Neuronal stem cell (in vitro differentiated cells): ENCODE data around the gene MRRF.

Source experiments
- DNase-seq: peaks from one replicate; pipeline ENCODE4 v3.0.0-alpha.2; 2013; ENCODE audit warnings: low spot score
- H2AFZ ChIP-seq: one replicate; pipeline ENCODE4 v1.6.1; 2013; ENCODE audit warnings: mild to moderate bottlenecking, low read length, inconsistent platforms
- H2AK5ac ChIP-seq: 2 replicates; pipeline ENCODE4 v1.6.1; 2013; ENCODE audit warnings: low read depth, mild to moderate bottlenecking, inconsistent platforms, low read length, moderate library complexity, mixed read lengths
- H2BK120ac ChIP-seq: 2 replicates; pipeline ENCODE4 v1.6.1; 2013; ENCODE audit warnings: low read depth, mild to moderate bottlenecking, inconsistent platforms, low read length, moderate library complexity, mixed read lengths
- H2BK12ac ChIP-seq: one replicate; pipeline ENCODE4 v1.6.1; 2013; ENCODE audit warnings: low read length, inconsistent platforms
- H2BK15ac ChIP-seq: 2 replicates; pipeline ENCODE4 v1.6.1; 2013; ENCODE audit warnings: mild to moderate bottlenecking, low read length, inconsistent platforms, mixed read lengths
- H2BK5ac ChIP-seq: one replicate; pipeline ENCODE4 v1.6.1; 2013; ENCODE audit warnings: inconsistent platforms, mild to moderate bottlenecking, low read length, moderate library complexity
- H3K14ac ChIP-seq: one replicate; pipeline ENCODE4 v1.6.1; 2013; ENCODE audit warnings: low read length, inconsistent platforms
- H3K18ac ChIP-seq: 2 replicates; pipeline ENCODE4 v1.6.1; 2013; ENCODE audit warnings: low read length, inconsistent platforms
- H3K23ac ChIP-seq: 2 replicates; pipeline ENCODE4 v1.6.1; 2013; ENCODE audit warnings: low read depth, mild to moderate bottlenecking, mixed read lengths, low read length, inconsistent platforms; ENCODE audit not compliant: poor library complexity
- H3K27ac ChIP-seq: replicated peaks from 3 replicates; pipeline ENCODE4 v1.5.1; 2013; ENCODE audit warnings: low read length, inconsistent platforms
- H3K27me3 ChIP-seq, 3 experiments: 2 replicates each; pipeline ENCODE4 v1.6.1; 2013; ENCODE audit warnings: low read length in 3 of 3, mild to moderate bottlenecking in 2 of 3, inconsistent platforms in 1 of 3, low read depth in 1 of 3, mixed read lengths in 1 of 3, moderate library complexity in 1 of 3; ENCODE audit not compliant: control insufficient read depth in 3 of 3, insufficient read depth in 3 of 3
- H3K36me3 ChIP-seq, 2 donors: replicated peaks in 1 of 2; 2 replicates each; pipeline ENCODE4 v1.6.1; 2013; ENCODE audit warnings: low read length in 2 of 2; ENCODE audit not compliant: control insufficient read depth in 2 of 2, insufficient read depth in 2 of 2
- H3K4ac ChIP-seq: 2 replicates; pipeline ENCODE4 v1.6.1; 2013; ENCODE audit warnings: inconsistent platforms, mild to moderate bottlenecking, low read length, moderate library complexity
- H3K4me1 ChIP-seq, 2 donors: 1 replicate in 1 of 2; 2 replicates in 1 of 2; pipeline ENCODE4 v1.6.1; 2013; ENCODE audit warnings: low read length in 2 of 2, low read depth in 1 of 2; ENCODE audit not compliant: control insufficient read depth in 2 of 2, insufficient read depth in 1 of 2
- H3K4me2 ChIP-seq: one replicate; pipeline ENCODE4 v1.6.1; 2013; ENCODE audit warnings: mild to moderate bottlenecking, low read length, inconsistent platforms; ENCODE audit not compliant: insufficient read depth, poor library complexity, severe bottlenecking
- H3K4me3 ChIP-seq, 2 donors: 2 replicates each; pipeline ENCODE4 v1.5.1; 2013; ENCODE audit warnings: low read length in 2 of 2, mild to moderate bottlenecking in 2 of 2, inconsistent platforms in 1 of 2, moderate library complexity in 1 of 2
- H3K79me1 ChIP-seq: one replicate; pipeline ENCODE4 v1.6.1; 2013; ENCODE audit warnings: low read depth, mild to moderate bottlenecking, inconsistent platforms, low read length, moderate library complexity
- H3K9ac ChIP-seq: one replicate; pipeline ENCODE4 v1.6.1; 2013; ENCODE audit warnings: mild to moderate bottlenecking, low read depth, low read length, inconsistent platforms; ENCODE audit not compliant: poor library complexity
- H3K9me3 ChIP-seq, 2 donors: replicated peaks in 1 of 2; 2 replicates each; pipeline versions ENCODE3 to v1.6.1; 2013; ENCODE audit warnings: low read length in 2 of 2, mild to moderate bottlenecking in 2 of 2, inconsistent platforms in 1 of 2, low read depth in 1 of 2, mixed read lengths in 1 of 2, moderate library complexity in 1 of 2; ENCODE audit not compliant: control insufficient read depth in 2 of 2, insufficient read depth in 1 of 2
- H4K8ac ChIP-seq: one replicate; pipeline ENCODE4 v1.6.1; 2013; ENCODE audit warnings: low read depth, mild to moderate bottlenecking, inconsistent platforms, low read length, moderate library complexity
- H4K91ac ChIP-seq: one replicate; pipeline ENCODE4 v1.6.1; 2013; ENCODE audit warnings: low read length, low read depth, mild to moderate bottlenecking, inconsistent platforms; ENCODE audit not compliant: poor library complexity
- WGBS, 2 donors: extraction: QIAGEN DNeasy Blood & Tissue Kit; methylation state at CpG; one replicate each; pipeline ENCODE4 v1.1.7; 2013; ENCODE audit warnings: missing lambda C conversion rate in 2 of 2, mixed read lengths in 1 of 2; ENCODE audit not compliant: insufficient read length in 2 of 2, insufficient replicate concordance in 1 of 2; ENCODE audit errors: extremely low coverage in 2 of 2; 5-methylcytosine and 5-hydroxymethylcytosine counted together

The MRRF gene

DNA sequence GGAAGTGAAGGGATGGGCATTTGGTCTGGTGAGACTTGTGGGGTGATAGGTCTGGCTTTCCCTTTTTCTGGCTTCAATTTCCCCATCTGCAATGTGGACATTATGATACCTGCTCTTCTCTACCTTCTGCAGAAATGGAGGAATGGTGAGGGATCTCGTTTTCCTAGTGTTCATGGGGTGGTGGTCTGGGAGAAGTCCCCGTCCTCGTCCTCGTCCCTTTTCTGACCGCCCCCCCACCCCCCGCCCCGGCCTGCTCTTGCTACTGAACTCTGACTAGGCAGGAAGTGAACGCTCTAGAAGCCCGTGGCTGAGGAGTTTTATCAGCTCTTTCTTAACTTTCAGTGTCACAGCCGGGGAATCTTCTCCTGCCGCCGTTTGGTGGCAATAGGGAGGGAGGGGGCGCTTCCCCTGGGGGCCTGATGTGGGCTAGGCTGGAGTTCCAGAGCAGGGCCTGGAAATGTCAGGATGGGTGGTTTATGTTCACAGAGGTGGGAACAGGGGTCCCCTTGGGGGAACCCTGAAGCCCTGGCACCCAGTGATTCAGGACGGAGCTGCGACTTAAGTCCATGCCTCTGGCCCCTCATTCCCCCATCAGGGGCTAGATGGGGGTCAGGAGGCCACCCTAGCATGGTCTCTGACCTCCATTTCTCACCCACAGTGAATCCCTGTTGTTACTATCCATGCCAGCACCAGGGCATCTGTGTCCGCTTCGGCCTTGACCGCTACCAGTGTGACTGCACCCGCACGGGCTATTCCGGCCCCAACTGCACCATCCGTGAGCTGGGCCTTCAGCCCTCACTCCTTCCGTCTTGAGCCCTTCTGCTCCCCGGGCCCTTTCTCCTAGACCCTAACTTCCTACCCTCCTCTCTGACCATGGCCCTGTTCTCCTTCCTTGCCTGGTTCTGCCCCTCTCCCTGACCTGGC, 112.8 kb downstream of the MRRF start:
- H2BK120ac ChIP-seq = no peak overlapping the region
- H3K4me3 ChIP-seq = no peak overlapping the region
- H2AK5ac ChIP-seq = peak overlapping the region; percentile 64
- no peak overlapping the region for H2BK12ac ChIP-seq
- no peak overlapping the region for H3K27ac ChIP-seq
- peaks cover 21 to 25% of the 10 kb centered on the region in 2 donors for H3K4me1 ChIP-seq
- peaks cover 3 to 8% of the 10 kb centered on the region in 2 donors for H3K9me3 ChIP-seq
- no peaks in the 10 kb centered on the region for H3K36me3 ChIP-seq
- H4K8ac ChIP-seq = no peak overlapping the region
- peaks cover 0 to 24% (median 3%) of the 10 kb centered on the region in 3 experiments for H3K27me3 ChIP-seq
- no peak overlapping the region for H3K4me2 ChIP-seq
- no peak for DNase-seq
- H3K23ac ChIP-seq = peak overlapping the region; percentile 27
- no peak overlapping the region for H2AFZ ChIP-seq
- peak overlapping the region; percentile 38 for H3K18ac ChIP-seq
- H3K9ac ChIP-seq = no peak overlapping the region
- H3K79me1 ChIP-seq = no peaks in the 10 kb centered on the region
- H4K91ac ChIP-seq = no peak overlapping the region
- H3K14ac ChIP-seq = no peak overlapping the region
- H2BK5ac ChIP-seq = peak overlapping the region; percentile 4
- peak overlapping the region; percentile 47 for H2BK15ac ChIP-seq
- H3K4ac ChIP-seq = no peak overlapping the region
- no CpG with 5 or more reads among the region's 24 CpGs for WGBS, 2 donors

DNA sequence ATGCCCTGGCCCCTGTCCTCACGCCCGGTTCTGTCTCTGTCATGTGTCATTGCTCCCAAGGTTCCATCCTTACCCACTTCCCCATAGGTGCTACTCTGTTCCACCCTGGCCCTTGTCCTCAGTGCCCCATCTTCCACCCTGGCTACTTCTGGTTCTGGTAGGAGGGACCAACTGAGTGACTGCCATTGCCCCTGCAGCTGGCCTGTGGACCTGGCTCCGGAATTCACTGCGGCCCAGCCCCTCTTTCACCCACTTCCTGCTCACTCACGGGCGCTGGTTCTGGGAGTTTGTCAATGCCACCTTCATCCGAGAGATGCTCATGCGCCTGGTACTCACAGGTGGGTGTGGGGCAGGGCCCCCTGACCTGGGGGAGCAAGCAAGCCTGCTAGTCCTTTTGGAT, 113.6 kb downstream of the MRRF start:
- Histone ChIP-seq H2BK5ac (peak overlapping the region; percentile 4), H3K4me1 (peaks cover 21 to 25% of the 10 kb centered on the region in 2 donors), H3K18ac (no peak overlapping the region), H3K9me3 (peaks cover 3 to 8% of the 10 kb centered on the region in 2 donors), H3K36me3 (no peaks in the 10 kb centered on the region), H2BK12ac (no peak overlapping the region), H4K91ac (no peak overlapping the region), H2BK120ac (no peak overlapping the region), H3K4ac (no peak overlapping the region), H3K4me3 (no peak overlapping the region), H2AFZ (no peak overlapping the region), H3K9ac (no peak overlapping the region), H3K79me1 (no peaks in the 10 kb centered on the region), H3K27ac (no peak overlapping the region), H3K27me3 (peaks cover 0 to 17% (median 0%) of the 10 kb centered on the region in 3 experiments), H2BK15ac (peak overlapping the region; percentile 47), H4K8ac (no peak overlapping the region), H3K4me2 (no peak overlapping the region), H3K23ac (no peak overlapping the region), H3K14ac (no peak overlapping the region), H2AK5ac (peak overlapping the region; percentile 64)
- WGBS, 2 donors = no CpG with 5 or more reads among the region's 8 CpGs
- DNase-seq = no peak

DNA sequence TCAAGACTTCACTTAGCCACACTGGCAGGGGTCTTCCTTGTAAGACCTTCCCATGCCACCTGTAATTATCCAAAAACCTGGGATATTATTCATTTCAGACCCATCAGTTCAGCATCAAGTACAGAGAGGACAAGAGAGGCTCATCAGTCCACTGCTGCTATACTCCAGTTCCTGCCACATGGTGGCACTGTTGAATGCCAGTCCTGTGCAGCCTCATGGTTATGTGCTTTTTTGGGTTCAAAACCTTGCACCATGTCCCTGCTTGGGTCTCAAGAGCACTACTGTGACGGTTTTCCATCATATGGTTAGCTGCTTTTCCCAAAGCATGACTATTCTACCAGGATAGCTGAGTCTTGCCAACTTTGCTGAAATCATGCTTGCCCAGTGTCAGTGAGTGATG, 114.7 kb downstream of the MRRF start:
- Histone ChIP-seq H2AK5ac (no peak overlapping the region), H3K79me1 (no peaks in the 10 kb centered on the region), H3K27me3 (peaks cover 0 to 6% (median 0%) of the 10 kb centered on the region in 3 experiments), H3K14ac (no peak overlapping the region), H3K9ac (no peak overlapping the region), H2BK15ac (no peak overlapping the region), H2AFZ (no peak overlapping the region), H4K91ac (no peak overlapping the region), H3K4me1 (peaks cover 21 to 25% of the 10 kb centered on the region in 2 donors), H3K23ac (no peak overlapping the region), H3K27ac (no peak overlapping the region), H2BK120ac (no peak overlapping the region), H3K36me3 (no peaks in the 10 kb centered on the region), H2BK12ac (no peak overlapping the region), H3K4me3 (no peak overlapping the region), H4K8ac (no peak overlapping the region), H3K4ac (no peak overlapping the region), H3K4me2 (no peak overlapping the region), H2BK5ac (no peak overlapping the region), H3K9me3 (peaks cover 3 to 8% of the 10 kb centered on the region in 2 donors), H3K18ac (no peak overlapping the region)
- no peak for DNase-seq
- WGBS, 2 donors = no CpG with 5 or more reads among the region's 1 CpG

DNA sequence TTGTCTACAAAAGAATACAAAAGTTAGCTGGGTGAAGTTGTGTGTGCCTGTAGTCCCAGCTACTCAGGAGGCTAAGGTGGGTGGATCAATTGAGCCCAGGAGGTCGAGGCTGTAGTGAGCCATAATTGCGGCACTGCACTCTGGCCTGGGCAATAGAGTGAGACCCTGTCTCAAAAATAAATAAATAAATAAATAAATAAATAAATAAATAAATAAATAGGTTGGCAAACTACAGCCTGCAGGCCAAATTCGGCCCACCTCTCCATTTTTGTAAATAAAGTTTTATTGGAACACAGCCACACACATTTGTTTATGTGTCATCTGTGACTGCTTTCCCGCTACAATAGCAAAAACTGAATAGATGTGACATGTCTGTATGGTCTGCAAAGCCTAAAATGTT, 115.6 kb downstream of the MRRF start:
- H3K27me3 ChIP-seq = no peaks in the 10 kb centered on the region
- no peak overlapping the region for H3K4me2 ChIP-seq
- no peak overlapping the region for H2BK12ac ChIP-seq
- H4K91ac ChIP-seq = no peak overlapping the region
- no peak overlapping the region for H3K4me3 ChIP-seq
- peaks cover 15 to 19% of the 10 kb centered on the region in 2 donors for H3K4me1 ChIP-seq
- no peak overlapping the region for H2BK120ac ChIP-seq
- peaks cover 3 to 8% of the 10 kb centered on the region in 2 donors for H3K9me3 ChIP-seq
- H2AFZ ChIP-seq = no peak overlapping the region
- H3K36me3 ChIP-seq = no peaks in the 10 kb centered on the region
- H3K4ac ChIP-seq = no peak overlapping the region
- no peak overlapping the region for H2BK5ac ChIP-seq
- no peak overlapping the region for H3K14ac ChIP-seq
- H3K18ac ChIP-seq = no peak overlapping the region
- H3K27ac ChIP-seq = no peak overlapping the region
- H2BK15ac ChIP-seq = no peak overlapping the region
- no peaks in the 10 kb centered on the region for H3K79me1 ChIP-seq
- no peak overlapping the region for H2AK5ac ChIP-seq
- H3K9ac ChIP-seq = no peak overlapping the region
- no CpG with 5 or more reads among the region's 4 CpGs for whole genome bisulfite sequencing, 2 donors
- H3K23ac ChIP-seq = no peak overlapping the region
- DNase-seq = no peak
- no peak overlapping the region for H4K8ac ChIP-seq
